Endothelial cell of umbilical vein (primary cell): ENCODE data around the gene EMP3.

Source experiments
- CTCF ChIP-seq, 2 donors: IDR thresholded peaks; 1 replicate in 1 of 2; 2 replicates in 1 of 2; pipeline ENCODE4 v1.5.1; 2011; ENCODE audit warnings: low read length in 2 of 2, mild to moderate bottlenecking in 2 of 2, moderate library complexity in 2 of 2, control low read depth in 1 of 2, inconsistent platforms in 1 of 2, low read depth in 1 of 2; ENCODE audit not compliant: insufficient read depth in 1 of 2; ENCODE audit errors: extremely low read depth in 1 of 2
- POLR2A ChIP-seq: IDR thresholded peaks from 2 replicates; pipeline ENCODE4 v1.6.1; 2012; ENCODE audit warnings: low read depth, mild to moderate bottlenecking, control low read depth, low read length

DNA sequence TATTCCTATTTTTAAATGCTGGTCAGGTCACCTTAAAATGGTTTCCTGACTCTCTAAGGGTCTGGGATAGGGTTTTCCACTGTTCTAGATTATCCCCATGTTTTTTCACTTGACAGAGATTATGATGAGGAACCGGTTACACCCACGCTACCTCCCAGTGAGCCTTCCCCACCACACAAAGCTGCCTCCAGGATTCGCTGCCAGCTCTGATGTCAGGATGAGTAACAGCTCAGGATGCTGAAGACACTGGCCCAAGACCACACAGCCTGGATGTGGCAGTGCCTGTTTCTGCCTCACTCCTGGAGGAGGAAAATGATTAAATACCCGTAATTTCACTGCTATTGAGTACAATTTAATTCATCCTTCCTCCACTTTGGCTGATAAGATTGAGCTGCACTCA lies 32.6 kb upstream of the EMP3 start:
- TF ChIP-seq CTCF (IDR thresholded peaks at IDR 0.05; ENCODE audit: extremely low read depth in 1 of 2, insufficient read depth in 1 of 2, low read depth in 1 of 2, low read length in 2 of 2) = no peak
- TF ChIP-seq POLR2A = no peak
